H9 (cell line): ENCODE results near the gene RASGEF1C. TPM values are rescaled to one million over a fixed set of nuclear protein-coding genes. Genes with fewer than 3 reads are reported as not detected.

ENCODE experiments used
- DNase-seq: peaks from one replicate; pipeline ENCODE4 v3.0.0-alpha.2; 2017
- H2AFZ ChIP-seq: one replicate; pipeline ENCODE4 v1.6.1; 2013; ENCODE audit warnings: mild to moderate bottlenecking, low read length, control low read depth, moderate library complexity
- H2AK5ac ChIP-seq: 2 replicates; pipeline ENCODE4 v1.6.1; 2013; ENCODE audit warnings: low read length, control low read depth, mixed read lengths; ENCODE audit not compliant: insufficient read length
- H2BK120ac ChIP-seq: one replicate; pipeline ENCODE4 v1.6.1; 2013; ENCODE audit warnings: low read depth, mild to moderate bottlenecking, low read length, control low read depth, inconsistent platforms; ENCODE audit not compliant: poor library complexity, severe bottlenecking
- H2BK12ac ChIP-seq: 2 replicates; pipeline ENCODE4 v1.6.1; 2013; ENCODE audit warnings: low read length, control low read depth, mixed read lengths, low read depth; ENCODE audit not compliant: insufficient read length
- H2BK15ac ChIP-seq: 2 replicates; pipeline ENCODE4 v1.6.1; 2013; ENCODE audit warnings: low read depth, low read length, control low read depth
- H2BK20ac ChIP-seq: one replicate; pipeline ENCODE4 v1.6.1; 2013; ENCODE audit warnings: low read depth, mild to moderate bottlenecking, low read length, control low read depth, inconsistent platforms; ENCODE audit not compliant: poor library complexity, severe bottlenecking
- H2BK5ac ChIP-seq: 2 replicates; pipeline ENCODE4 v1.6.1; 2013; ENCODE audit warnings: low read length, control low read depth, mixed read lengths; ENCODE audit not compliant: insufficient read length
- H3K14ac ChIP-seq: 2 replicates; pipeline ENCODE4 v1.6.1; 2013; ENCODE audit warnings: low read length, control low read depth; ENCODE audit not compliant: insufficient read depth
- H3K18ac ChIP-seq: 2 replicates; pipeline ENCODE4 v1.6.1; 2013; ENCODE audit warnings: low read depth, mild to moderate bottlenecking, mixed read lengths, low read length, control low read depth; ENCODE audit not compliant: insufficient read length
- H3K23ac ChIP-seq: 2 replicates; pipeline ENCODE4 v1.6.1; 2013; ENCODE audit warnings: low read length, control low read depth, mixed read lengths, low read depth; ENCODE audit not compliant: insufficient read length
- H3K23me2 ChIP-seq: 2 replicates; pipeline ENCODE4 v1.6.1; 2013; ENCODE audit warnings: low read depth, mild to moderate bottlenecking, mixed read lengths, low read length, control low read depth; ENCODE audit not compliant: insufficient read length, poor library complexity, severe bottlenecking
- H3K27ac ChIP-seq: 2 replicates; pipeline ENCODE4 v1.5.1; 2013; ENCODE audit warnings: low read length, control low read depth, mixed read lengths, low read depth; ENCODE audit not compliant: insufficient read length
- H3K27me3 ChIP-seq: 2 replicates; pipeline ENCODE4 v1.6.1; 2013; ENCODE audit warnings: low read length, control low read depth, inconsistent platforms; ENCODE audit not compliant: insufficient read depth
- H3K4ac ChIP-seq: 2 replicates; pipeline ENCODE4 v1.6.1; 2013; ENCODE audit warnings: low read depth, mild to moderate bottlenecking, control low read depth, inconsistent platforms, low read length, moderate library complexity
- H3K4me1 ChIP-seq: 2 replicates; pipeline ENCODE4 v1.6.1; 2013; ENCODE audit warnings: low read length, control low read depth, inconsistent platforms; ENCODE audit not compliant: insufficient read depth
- H3K4me2 ChIP-seq: 2 replicates; pipeline ENCODE4 v1.6.1; 2013; ENCODE audit warnings: low read length, control low read depth, mixed read lengths; ENCODE audit not compliant: insufficient read length, insufficient read depth
- H3K56ac ChIP-seq: 2 replicates; pipeline ENCODE4 v1.6.1; 2013; ENCODE audit warnings: low read depth, mild to moderate bottlenecking, mixed read lengths, low read length, control low read depth; ENCODE audit not compliant: insufficient read length
- H3K79me1 ChIP-seq: 2 replicates; pipeline ENCODE4 v1.6.1; 2013; ENCODE audit warnings: low read depth, mild to moderate bottlenecking, moderate library complexity, low read length, control low read depth, inconsistent platforms; ENCODE audit not compliant: insufficient read depth, poor library complexity, severe bottlenecking
- H3K79me2 ChIP-seq: 2 replicates; pipeline ENCODE4 v1.6.1; 2013; ENCODE audit warnings: low read length, control low read depth, inconsistent platforms; ENCODE audit not compliant: insufficient read depth
- H3K9ac ChIP-seq: 2 replicates; pipeline ENCODE4 v1.6.1; 2013; ENCODE audit warnings: low read length, control low read depth, mixed read lengths; ENCODE audit not compliant: insufficient read length; ENCODE audit errors: extremely low read depth
- H3K9me3 ChIP-seq: one replicate; pipeline ENCODE4 v1.6.1; 2013; ENCODE audit warnings: low read depth, low read length, inconsistent platforms; ENCODE audit not compliant: control insufficient read depth
- H3T11ph ChIP-seq: one replicate; pipeline ENCODE4 v1.6.1; 2013; ENCODE audit warnings: mild to moderate bottlenecking, low read length, control low read depth, inconsistent platforms
- H4K20me1 ChIP-seq: one replicate; pipeline ENCODE4 v1.6.1; 2013; ENCODE audit not compliant: control insufficient read depth, insufficient read length, insufficient read depth
- H4K5ac ChIP-seq: 2 replicates; pipeline ENCODE4 v1.6.1; 2013; ENCODE audit warnings: low read depth, mild to moderate bottlenecking, mixed read lengths, low read length, control low read depth; ENCODE audit not compliant: insufficient read length
- H4K8ac ChIP-seq: replicated peaks from 2 replicates; pipeline ENCODE4 v1.6.1; 2013; ENCODE audit warnings: low read length, control low read depth, mixed read lengths, low read depth; ENCODE audit not compliant: insufficient read length
- H4K91ac ChIP-seq: 2 replicates; pipeline ENCODE4 v1.6.1; 2013; ENCODE audit warnings: low read depth, mild to moderate bottlenecking, moderate library complexity, mixed read lengths, low read length, control low read depth; ENCODE audit not compliant: insufficient read length
- H3K27ac Mint-ChIP-seq, 3 experiments: 2 replicates in 2 of 3; 3 replicates in 1 of 3; pipeline ENCODE4 v1.8.0; 2020 to 2021; ENCODE audit warnings: mixed read lengths in 3 of 3, mild to moderate bottlenecking in 1 of 3, moderate library complexity in 1 of 3
- H3K27me3 Mint-ChIP-seq: 2 replicates; pipeline ENCODE4 v1.8.0; 2021; ENCODE audit warnings: low read depth, mild to moderate bottlenecking, moderate library complexity, mixed read lengths
- H3K36me3 Mint-ChIP-seq, 3 experiments: 2 replicates in 2 of 3; 3 replicates in 1 of 3; pipeline ENCODE4 v1.8.0; 2020 to 2021; ENCODE audit warnings: low read depth in 3 of 3, mixed read lengths in 3 of 3; ENCODE audit not compliant: insufficient read depth in 1 of 3
- H3K4me1 Mint-ChIP-seq, 2 experiments: 2 replicates each; pipeline ENCODE4 v1.8.0; 2020; ENCODE audit warnings: mixed read lengths in 2 of 2
- H3K4me3 Mint-ChIP-seq, 2 experiments: 2 replicates in 1 of 2; 3 replicates in 1 of 2; pipeline ENCODE4 v1.8.0; 2020 to 2021; ENCODE audit warnings: mild to moderate bottlenecking in 2 of 2, mixed read lengths in 2 of 2, moderate library complexity in 1 of 2
- H3K9me3 Mint-ChIP-seq, 2 experiments: 2 replicates in 1 of 2; 3 replicates in 1 of 2; pipeline ENCODE4 v1.8.0; 2020; ENCODE audit warnings: mild to moderate bottlenecking in 2 of 2, mixed read lengths in 2 of 2, moderate library complexity in 1 of 2
- WGBS: extraction: QIAGEN DNeasy Blood & Tissue Kit; methylation state at CpG from one replicate; pipeline ENCODE4 v1.1.7; 2013; ENCODE audit warnings: missing lambda C conversion rate, low lambda C conversion rate, mixed read lengths; ENCODE audit not compliant: insufficient read length; ENCODE audit errors: extremely low coverage; 5-methylcytosine and 5-hydroxymethylcytosine counted together
- total RNA-seq: library from RNA; stranded (reverse); gene quantifications from 2 replicates; pipeline ENCODE4 v1.2.1, GENCODE V29; 2021
- TF ChIP-seq, protein P1 (sequence below): fragments of 200-600 bp; sonication (generic); conservative IDR thresholded peaks from 3 replicates; pipeline ENCODE4 v1.8.0; 2021; ENCODE audit warnings: antibody characterized with exemption, mild to moderate bottlenecking

Gene RASGEF1C
- total RNA-seq, 1 experiment from 2014 or later, result 0.83 TPM

DNA sequence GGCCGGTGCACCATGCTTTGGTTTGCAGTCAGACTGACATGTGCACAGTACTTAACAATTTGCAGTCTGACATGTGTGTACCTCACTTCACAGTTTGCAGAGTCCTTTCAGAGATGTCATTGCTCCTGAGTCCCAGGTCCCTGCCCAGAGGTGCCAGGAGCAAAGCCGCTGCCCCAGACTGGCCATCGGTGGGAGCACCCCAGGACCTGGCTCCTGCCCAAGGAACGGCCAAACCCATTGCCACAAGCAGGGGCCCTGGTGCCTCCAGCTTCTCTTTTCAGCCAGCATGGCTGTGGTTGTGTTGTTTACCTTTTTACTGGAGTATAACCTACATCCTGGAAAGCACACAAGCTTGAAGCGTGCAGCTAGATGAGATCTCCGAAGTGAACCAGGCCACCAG lies 28.6 kb downstream of the RASGEF1C start:
- no peak overlapping the region for H2BK5ac ChIP-seq
- H2AFZ ChIP-seq, result no peak overlapping the region
- peaks cover 6 to 17% of the 10 kb centered on the region in 2 experiments; a peak in 4 of 5 replicates for H3K9me3 Mint-ChIP-seq
- no peak overlapping the region for H3K4me3 Mint-ChIP-seq
- no peak overlapping the region for H3K18ac ChIP-seq
- H3K27me3 Mint-ChIP-seq, result no peaks in the 10 kb centered on the region; the same call in 1 of the 2 replicates
- H3K27ac ChIP-seq, result no peak overlapping the region
- H3K9me3 ChIP-seq, result no peaks in the 10 kb centered on the region
- peaks cover 9 to 14% of the 10 kb centered on the region in 2 experiments for H3K4me1 Mint-ChIP-seq
- H3T11ph ChIP-seq, result no peak overlapping the region
- H3K4me1 ChIP-seq, result no peaks in the 10 kb centered on the region
- no peak overlapping the region for H3K14ac ChIP-seq
- H2BK20ac ChIP-seq, result no peak overlapping the region
- H3K9ac ChIP-seq, result no peak overlapping the region
- H4K5ac ChIP-seq, result no peak overlapping the region
- no peaks in the 10 kb centered on the region for H3K23me2 ChIP-seq
- no peak for DNase-seq
- no peak overlapping the region for H2BK12ac ChIP-seq
- H3K23ac ChIP-seq, result no peak overlapping the region
- no peak overlapping the region for H3K4me2 ChIP-seq
- no peak overlapping the region for H2BK120ac ChIP-seq
- H2AK5ac ChIP-seq, result no peak overlapping the region
- H3K4ac ChIP-seq, result no peak overlapping the region
- no CpG with 5 or more reads among the region's 6 CpGs for WGBS
- TF ChIP-seq, protein P1, sequence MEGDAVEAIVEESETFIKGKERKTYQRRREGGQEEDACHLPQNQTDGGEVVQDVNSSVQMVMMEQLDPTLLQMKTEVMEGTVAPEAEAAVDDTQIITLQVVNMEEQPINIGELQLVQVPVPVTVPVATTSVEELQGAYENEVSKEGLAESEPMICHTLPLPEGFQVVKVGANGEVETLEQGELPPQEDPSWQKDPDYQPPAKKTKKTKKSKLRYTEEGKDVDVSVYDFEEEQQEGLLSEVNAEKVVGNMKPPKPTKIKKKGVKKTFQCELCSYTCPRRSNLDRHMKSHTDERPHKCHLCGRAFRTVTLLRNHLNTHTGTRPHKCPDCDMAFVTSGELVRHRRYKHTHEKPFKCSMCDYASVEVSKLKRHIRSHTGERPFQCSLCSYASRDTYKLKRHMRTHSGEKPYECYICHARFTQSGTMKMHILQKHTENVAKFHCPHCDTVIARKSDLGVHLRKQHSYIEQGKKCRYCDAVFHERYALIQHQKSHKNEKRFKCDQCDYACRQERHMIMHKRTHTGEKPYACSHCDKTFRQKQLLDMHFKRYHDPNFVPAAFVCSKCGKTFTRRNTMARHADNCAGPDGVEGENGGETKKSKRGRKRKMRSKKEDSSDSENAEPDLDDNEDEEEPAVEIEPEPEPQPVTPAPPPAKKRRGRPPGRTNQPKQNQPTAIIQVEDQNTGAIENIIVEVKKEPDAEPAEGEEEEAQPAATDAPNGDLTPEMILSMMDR, result no peak
- no peak overlapping the region for H4K8ac ChIP-seq
- no peak overlapping the region for H4K91ac ChIP-seq
- peaks cover 0 to 3% (median 0%) of the 10 kb centered on the region in 3 experiments; a peak in 3 of 7 replicates for H3K36me3 Mint-ChIP-seq
- no peak overlapping the region for H2BK15ac ChIP-seq
- H4K20me1 ChIP-seq, result no peaks in the 10 kb centered on the region
- H3K27me3 ChIP-seq, result no peaks in the 10 kb centered on the region
- H3K79me2 ChIP-seq, result no peaks in the 10 kb centered on the region
- H3K27ac Mint-ChIP-seq, result no peak overlapping the region
- no peak overlapping the region for H3K56ac ChIP-seq
- no peaks in the 10 kb centered on the region for H3K79me1 ChIP-seq
